GM15510 (cell line): ENCODE results near the gene PTPRCAP.

ENCODE experiments used
- POLR2A ChIP-seq: IDR thresholded peaks from 3 replicates; pipeline ENCODE4 v1.6.1; 2011; ENCODE audit warnings: borderline replicate concordance; ENCODE audit not compliant: insufficient read length; ENCODE audit errors: extremely low read depth

PTPRCAP gene

GRCh38 chr11:67387518-67387917, 50.0 kb downstream of the PTPRCAP start:
- TF ChIP-seq POLR2A, result no peak

- no peak for TF ChIP-seq POLR2A
These were observed 50.4 kb downstream of the PTPRCAP start for GRCh38 chr11:67387069-67387468.
